ENCODE measurements around the gene APLP2.
"Not testable (repeated sequence)": the region's sequence is repeated elsewhere in the genome, so short reads cannot be mapped to it uniquely, and the experiment has no call there.

APLP2 gene

DNA sequence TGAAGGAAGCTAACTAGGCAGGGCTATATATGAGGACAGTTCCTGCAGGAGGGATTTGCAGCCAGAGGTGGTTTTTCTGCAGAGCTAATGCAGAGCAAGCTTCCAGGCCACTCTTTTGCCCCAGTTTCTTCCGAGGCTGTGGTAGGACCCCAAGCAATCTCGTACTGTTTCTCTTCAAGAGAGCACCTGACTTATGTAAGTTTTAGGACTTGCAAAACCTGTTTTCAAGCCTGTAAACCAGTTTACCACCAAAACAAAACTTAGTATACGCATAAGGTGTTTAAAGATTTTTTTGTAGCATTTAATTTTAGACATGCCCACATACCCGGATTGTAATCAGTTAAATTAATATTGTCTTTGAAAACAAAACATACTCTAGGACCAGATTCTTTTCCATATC is 7.7 kb upstream of the APLP2 start:
- no peak for DNase-seq

DNA sequence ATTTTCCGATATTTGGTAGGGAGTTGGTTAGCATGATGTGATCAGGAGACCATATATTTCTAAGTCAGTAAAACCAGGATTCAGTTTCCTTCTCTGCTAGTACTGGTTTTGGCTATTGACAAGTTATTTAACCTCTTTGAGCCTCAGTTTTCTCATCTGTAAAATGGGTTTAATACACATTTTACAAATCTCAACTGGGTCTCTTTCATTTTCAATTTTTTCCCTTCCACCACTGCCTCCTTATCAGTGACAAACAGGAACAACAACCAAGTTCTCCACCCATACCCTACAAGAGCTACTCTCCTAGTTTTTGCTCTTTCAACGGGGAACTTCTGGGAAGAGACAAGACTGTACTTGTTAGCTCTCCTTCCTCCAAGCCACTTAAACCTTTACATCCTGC is 6.2 kb upstream of the APLP2 start:
- no peak for DNase-seq

DNA sequence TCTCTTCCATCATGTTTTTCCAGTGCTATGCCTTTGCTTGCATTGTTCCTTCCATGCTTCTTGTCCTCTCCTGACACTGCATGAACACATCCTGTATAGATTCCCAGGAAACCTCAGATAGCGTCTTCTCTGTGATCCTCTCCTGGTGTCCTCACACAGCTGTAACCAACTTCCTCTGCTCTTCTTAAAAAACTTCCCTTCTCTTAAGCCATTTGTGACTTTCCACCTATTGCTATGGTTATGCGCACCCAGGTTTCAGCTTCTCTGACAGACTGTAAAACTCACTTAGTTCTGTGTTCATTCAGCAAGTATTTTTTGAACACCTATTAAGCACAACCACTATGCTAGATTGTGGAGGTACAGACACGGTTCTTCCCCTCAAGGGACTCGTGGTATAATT is 5.1 kb upstream of the APLP2 start:
- DNase-seq: no peak

DNA sequence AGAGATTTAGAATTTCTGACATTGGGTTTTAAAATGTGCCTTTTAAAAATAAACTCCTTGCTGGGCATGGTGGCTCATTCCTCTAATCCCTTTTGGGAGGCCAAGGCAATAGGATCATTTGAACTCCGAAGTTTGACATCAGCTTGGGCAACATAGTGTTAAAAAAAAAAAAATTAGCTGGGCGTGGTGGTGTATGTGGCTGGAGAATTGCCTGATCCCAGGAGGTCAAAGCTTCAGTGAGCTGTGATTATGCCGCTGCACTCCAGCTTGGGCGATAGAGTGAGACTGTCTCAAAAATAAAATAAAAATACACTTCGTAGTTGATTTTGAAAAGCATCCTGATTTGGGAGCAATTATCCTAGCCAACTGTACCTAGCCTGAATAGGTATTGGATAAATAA is 3.4 kb upstream of the APLP2 start:
- no peak for DNase-seq

DNA sequence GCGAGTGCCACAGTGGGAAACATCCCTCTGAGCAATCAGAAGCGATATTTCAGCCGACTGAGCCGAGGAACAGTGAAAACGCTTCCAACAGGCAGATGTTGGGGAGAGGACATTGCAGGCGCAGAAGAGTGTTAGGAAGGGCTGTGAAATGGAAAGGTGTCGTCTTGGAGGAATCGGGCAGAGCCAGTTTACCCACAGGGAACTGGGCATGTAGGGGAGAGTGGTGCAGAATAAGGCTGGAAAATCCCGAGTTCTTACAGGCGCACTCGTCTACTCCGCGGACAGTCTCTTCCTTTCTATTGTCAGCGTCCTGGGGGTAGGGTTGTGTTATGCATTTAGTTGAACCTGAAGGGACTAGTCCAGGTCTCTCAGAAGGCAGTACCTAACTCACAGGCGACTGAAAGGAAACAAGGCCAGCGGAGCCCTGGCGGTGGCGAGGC is 1.1 kb upstream of the APLP2 start:
- DNase-seq: no peak

DNA sequence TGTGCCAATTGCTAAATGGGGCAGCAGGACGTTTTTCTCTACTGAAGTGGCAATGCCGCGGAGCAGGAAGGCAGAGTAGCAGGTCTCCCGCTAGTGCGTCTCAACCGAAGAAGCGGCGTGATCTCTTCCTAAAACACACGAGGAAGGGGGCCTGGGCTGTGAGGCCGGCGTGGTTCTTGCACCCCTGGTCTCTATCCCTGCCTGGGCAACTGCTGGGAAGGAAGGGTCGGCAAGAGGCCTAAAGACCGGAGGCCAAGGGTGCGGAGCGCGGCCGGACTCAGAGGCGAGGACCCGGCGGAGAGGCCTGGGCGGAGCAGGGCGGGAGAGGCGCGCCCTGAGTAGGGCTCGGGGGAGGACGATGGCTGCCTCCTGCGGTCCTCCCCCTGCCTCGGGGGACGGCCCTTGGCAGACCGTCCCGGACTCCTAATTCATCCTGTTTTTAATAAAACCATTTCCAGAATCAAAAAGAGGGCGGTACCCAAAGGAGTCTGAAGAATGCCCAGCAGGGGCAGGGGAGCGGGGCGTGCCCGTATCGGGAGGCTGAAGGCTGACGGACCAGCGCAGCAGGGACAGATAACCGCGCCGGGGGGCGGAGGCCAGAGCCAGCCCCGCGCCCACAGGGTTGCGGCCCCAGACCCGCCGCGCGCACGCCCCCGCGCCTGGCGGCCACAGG is 572 bp upstream of the APLP2 start:
- no peak for DNase-seq

DNA sequence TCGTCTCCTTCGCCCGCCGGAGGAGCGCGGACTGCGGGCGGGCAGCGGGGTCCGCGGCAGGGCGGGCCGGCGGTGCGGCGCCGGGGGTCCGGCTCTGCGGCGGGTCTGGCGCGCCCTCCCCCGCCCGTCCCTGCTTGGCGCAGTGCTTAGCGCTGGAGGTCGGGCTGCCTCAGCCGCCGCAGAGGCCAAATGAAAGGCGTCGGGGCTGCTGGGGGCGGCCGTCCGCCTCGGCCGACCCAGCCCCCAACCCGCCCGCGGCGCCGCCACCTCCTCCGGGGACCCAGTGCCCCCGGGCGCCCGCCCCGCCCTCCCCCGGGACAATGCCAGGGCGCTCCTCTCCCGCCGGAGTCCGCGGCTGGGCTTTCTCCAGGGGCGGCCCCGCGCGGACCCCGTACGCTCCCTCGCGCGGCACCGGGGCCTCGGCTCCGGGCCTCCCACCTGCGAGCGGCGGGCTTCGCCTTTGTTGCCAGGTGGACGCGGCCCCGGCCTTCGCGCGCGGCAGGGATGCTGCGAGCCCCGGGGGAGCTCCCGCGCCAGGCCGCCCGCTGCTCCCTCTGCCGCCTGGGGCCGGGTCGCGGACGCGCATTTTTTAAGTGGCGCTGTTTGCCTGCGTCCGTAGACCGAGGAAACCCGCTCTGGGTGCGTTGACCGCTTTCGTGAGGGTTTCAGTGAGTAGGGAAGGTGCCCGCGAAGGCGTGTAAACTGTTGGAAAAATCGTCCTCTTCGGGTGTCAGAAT is 583 bp downstream of the APLP2 start:
- peak; percentile 65 for DNase-seq

DNA sequence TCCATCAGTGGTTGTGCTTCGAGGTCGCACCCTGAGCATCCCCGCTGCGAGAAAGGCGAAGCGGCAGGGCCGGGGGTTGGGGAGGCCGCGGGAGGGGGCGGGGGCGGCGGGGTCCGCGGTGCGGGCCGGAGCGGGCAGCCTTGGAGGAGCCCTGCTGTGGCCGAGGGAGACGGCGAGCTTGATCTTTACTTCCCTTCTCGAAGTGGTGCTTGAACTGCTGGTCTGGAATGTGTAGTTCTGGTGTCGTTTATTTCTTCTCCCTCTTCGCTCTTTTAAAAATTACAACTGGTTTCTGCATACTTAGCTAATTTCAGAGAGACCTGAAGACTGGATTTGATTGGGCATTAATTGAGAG is 1.1 kb downstream of the APLP2 start:
- no peak for DNase-seq

DNA sequence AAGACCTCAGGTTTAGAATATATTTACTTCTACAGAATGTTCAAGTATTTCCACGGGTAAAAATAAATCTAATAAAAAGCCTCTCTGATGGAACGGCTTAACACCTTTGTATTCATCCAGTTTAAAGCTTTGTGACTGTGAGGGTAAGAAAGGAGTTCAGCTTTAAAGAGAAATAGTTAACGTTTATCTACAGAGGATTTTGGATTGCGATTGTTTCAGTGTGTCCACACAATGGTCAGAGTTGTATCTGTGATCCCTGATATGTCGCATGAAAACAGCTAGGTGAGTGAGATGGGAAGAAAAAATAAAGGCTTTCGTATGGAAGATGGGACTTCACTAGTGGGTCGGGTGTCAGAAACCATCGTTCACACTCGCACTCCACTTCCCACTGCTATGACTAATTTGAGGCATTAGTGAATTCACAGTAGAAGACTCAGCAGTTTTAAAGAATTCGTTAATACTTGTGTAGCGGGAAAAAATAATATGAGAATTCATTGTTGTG is 1.6 kb downstream of the APLP2 start:
- no peak for DNase-seq

DNA sequence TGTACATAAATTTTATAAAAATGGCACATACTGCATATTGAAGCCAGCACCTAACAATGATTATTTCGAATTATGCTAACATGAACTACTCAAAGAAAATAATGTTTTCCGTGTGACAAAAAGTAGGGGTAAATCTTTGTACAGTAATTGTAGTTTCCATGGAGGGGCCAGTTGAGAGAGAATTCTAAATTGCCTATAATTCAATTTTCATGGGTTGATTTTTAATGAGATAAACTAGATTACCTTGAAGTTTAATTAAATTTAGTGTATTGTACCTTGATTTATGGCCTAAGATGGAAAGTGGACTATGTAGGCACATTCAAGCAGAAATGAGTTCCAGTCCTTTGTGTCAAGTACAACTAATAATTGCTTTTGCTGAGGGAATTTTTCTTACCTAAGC is 5.0 kb downstream of the APLP2 start:
- no peak for DNase-seq

DNA sequence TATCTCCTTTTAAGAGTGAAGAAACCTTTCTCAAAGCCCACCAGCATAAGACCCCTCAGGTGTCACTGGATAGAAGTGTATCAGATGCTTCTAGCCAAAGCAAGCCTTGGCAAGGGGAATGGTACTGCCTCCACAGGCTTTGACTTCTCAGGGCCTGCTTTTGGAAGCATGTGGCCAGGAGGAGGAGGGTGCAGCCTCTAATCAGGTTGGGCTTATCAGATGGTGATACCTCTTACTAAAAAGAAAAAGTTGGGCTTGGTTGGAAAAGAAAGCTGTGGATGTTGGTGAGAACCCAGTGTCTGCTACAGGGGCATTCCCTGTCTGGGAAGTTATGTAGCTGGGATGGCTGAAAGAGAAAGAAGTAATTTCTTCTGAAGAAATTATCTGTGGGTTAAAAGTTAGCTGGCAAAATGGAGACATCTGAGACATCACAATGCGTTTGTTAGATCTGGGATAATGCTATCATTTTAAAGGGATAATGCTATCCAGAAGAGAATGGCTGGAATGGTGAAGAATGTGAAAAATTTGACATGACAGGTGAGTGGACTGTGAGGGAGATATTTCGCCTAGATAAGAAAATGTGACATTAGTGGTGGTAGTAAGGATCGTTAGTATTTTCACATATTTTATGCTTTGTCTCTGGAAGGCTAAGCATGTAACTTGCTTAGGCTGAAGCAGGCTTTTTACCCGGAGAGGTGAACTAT is 7.2 kb downstream of the APLP2 start:
- no peak for DNase-seq

DNA sequence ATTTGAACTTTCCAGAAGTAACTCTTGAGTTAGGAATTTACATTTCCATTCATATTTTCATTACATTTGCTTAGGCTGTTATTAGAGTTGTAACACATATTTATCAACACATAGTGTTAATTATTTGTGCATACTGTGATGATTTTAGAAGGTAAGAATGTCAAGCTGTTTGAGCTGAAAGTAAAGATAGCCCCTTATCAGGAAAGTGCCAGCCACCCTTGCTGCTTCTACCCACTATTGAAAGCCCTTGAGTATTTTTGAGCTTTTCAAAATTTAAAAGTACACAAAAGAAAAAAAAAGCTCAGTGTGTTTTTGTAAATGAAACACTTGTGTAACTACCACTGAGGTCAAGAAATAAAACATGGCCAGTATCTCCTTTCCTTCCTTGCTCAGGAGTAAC is 8.0 kb downstream of the APLP2 start:
- DNase-seq: no peak

DNA sequence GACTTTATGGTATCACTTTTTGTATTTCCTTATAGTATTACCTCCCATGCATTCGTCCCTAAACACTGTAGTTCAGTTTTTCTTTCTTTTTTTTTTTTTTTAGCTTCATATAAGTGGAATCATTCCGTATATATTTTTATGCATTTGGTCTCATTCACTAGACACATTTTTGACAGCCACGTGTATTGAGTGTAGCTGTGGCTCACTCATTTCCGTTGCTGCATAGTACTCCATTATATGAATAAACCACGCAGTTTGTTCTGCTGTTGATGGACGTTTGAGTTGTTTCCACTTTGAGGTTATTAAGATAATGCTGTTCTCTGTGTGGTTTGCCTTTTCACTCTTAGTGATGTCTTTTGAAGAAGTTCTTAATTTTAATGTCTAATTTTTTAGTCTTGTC is 8.4 kb downstream of the APLP2 start:
- DNase-seq: no peak

DNA sequence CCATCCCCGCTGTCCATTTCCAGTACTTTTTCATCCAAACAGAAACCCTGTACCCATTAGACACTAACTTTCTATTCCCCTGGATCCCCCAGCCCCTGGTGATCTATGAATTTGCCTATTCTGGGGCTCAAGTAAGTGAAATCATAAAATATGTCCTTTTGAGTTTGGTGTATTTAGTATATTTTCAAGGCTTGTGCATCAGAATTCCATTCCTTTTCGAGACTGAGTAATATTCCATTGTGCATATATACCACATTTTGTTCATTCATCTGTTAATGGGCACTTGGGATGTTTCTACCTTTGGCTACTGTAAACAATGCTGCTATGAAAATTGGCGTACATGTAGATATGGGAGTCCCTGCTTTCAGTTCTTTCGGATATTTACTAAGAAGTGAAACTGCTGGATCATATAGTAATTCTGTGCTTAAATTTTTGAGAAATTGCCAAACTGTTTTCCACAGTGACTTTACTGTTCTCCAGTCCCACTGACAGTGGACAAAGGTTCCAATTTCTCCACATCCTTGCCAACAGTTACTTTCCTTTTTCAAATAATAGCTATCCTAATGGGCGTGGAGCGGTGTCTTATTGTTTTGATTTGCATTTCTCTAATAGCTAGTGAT is 16.1 kb downstream of the APLP2 start:
- no peak for DNase-seq

DNA sequence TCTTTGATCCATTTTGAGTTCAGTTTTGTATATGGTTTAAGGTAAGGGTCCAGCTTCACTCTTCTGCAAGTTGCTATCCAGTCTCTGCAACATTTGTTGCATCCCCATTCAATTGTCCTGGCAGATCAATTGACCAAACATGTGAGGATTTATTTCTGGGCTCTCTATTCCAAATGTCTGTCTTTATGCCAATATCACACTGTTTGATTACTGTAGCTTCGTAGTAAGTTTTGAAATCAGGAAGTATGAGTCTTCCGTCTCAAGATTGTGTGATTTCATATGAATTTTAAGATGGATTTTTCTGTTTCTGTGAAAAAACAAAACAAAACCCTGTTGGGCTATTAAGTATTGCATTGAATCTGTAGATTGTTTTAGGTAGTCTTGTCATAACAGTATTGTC is 17.0 kb downstream of the APLP2 start:
- DNase-seq: no peak

DNA sequence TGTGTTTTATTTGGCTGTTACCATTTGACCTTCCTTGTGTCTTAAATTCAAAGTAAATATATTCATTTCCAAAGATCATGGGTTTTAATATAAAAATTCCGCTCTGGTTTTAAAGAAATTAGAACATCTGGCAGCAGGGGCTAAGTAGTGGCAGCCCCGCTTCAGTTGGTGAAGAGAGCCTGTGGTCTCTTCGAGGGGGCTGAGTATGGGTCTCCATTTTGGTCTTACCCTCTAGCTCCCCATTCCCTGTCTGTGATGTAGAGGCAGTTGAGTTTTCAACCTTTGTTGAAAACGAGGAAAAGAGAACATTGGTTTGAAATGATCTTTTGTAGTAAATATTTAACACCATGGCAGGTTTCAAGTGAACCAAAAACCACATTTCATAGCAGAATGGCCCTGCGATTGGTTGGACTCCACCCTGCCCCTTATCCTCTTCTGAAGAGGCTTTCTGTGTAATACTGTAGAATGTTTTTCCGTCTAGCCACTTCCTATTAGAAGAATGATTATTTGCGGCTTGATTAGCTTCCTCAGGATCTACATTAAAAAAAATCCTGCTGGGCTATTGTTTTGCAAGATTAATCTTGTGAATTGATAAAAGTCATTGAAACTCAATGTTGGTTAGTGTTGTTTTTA is 17.7 kb downstream of the APLP2 start:
- DNase-seq: no peak

DNA sequence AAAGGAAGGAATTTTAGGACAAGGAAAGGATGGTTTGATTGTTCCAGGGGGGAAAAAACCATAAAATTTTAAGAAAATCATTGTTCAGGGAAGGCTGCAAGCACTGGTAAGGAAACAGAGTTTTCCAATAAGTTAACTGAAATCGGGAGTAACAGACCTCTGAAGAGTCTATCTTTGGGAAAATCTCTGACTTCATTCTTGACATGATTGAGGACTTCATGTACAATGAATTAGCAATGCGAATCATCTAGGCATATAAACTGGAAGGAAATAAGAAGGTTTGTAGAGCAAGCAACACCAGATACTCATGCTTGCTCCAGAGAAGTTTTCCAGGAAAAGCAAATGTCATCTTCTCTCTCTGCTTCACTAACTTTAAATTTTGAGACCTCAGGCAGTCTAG is 18.5 kb downstream of the APLP2 start:
- no peak for DNase-seq

DNA sequence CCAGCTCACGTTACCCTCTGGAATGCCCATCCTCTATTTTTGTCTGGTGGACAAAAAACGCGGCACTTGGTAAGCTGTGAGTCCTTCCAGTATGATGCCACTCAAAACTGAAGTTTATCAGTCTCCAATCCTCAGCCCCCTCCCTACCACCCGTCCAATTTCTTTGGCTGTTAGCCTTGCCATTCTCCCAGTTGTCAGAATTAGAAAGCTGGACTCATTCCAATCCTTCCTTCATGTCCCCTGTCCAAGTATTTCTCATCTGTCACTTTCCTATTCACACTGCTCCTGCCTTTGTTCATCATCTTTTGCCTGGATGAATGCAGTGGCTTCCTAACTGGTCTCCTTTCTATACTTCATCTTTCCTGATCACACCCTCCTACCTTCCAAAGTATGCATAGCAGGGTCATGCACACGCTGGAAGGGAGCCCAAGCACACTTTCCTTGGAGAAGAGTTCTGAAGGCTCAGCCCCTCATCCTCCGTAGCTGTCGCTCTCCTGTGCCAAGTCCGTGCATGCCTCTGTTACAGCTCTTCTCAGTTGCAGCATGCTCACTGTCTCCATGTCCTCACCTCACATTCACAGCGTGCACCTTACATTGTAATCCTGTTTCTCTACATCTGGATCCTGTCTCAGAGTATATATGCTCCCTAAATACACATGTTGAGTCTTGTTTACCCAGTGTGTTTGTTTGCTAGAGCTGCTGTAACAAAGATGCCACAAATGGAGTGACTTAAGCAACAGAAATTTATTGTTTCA is 19.4 kb downstream of the APLP2 start:
- no peak for DNase-seq

DNA sequence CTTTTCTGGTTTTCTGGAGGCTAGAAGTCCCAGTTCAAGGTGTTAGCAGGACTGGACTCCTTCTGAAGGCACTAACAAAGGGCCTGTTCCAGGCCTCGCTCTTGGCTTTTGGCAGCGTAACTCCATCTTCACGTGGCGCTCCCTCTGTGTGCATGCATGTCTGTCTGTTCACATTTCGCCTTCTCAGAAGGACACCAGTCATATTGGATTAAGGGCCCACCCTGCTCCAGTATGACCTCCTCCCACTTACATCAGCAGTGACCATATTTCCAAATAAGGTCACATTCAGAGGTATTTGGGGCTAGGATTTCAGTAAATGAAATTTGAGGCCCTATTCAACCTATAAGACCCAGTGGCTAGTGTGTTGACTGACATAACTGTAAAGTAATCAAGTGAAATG is 20.0 kb downstream of the APLP2 start:
- no peak for DNase-seq

DNA sequence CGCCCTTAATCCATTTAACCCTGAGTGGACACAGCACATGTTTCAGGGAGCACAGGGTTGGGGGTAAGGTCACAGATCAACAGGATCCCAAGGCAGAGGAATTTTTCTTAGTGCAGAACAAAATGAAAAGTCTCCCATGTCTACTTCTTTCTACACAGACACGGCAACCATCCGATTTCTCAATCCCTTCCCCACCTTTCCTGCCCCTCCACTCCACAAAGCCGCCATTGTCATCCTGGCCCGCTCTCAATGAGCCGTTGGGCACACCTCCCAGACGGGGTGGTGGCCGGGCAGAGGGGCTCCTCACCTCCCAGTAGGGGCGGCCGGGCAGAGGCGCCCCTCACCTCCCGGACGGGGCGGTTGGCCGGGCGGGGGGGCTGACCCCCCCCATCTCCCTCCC is 20.8 kb downstream of the APLP2 start:
- DNase-seq: not testable (repeated sequence)

DNA sequence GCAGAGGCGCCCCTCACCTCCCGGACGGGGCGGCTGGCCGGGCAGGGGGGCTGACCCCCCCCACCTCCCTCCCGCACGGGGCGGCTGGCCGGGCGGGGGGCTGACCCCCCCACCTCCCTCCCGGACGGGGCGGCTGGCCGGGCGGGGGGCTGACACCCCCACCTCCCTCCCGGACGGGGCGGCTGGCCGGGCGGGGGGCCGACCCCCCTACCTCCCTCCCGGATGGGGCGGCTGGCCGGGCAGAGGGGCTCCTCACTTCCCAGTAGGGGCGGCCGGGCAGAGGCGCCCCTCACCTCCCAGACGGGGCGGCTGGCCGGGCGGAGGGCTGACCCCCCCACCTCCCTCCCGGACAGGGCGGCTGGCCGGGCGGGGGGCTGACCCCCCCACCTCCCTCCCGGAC is 21.5 kb downstream of the APLP2 start:
- not testable (repeated sequence) for DNase-seq

DNA sequence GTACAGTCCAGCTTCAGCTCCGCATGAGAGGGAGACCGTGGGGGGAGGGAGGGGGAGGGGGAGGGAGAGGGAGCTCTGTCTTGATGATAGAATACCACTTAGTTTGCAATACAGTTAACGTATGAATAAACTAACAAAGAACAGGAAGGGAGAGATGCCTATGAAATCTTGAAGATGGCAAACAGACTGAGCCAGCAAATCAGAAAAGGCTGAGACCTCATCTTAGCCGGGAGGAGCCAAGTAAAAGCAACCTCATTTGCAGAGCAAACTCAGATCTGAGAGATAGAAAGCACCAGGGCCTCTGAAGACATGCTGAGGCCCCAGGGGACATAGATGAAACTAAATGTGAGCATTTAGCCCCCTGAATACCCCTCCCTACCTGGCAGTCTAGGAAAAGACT is 23.0 kb downstream of the APLP2 start:
- DNase-seq: no peak

Data from right forelimb (tissue), 1 donor.